Stimulated activated CD8-positive, alpha-beta memory T cell treated with anti-CD3 and anti-CD28 coated beads, Interleukin-7, amount 100 ng/mL, for 1 hour (primary cell): ENCODE measurements around the gene SNX20.

Source experiments
- DNase-seq, 2 donors: peaks; one replicate each; pipeline ENCODE4 v3.0.0-alpha.2; 2020; ENCODE audit warnings: low read depth in 2 of 2

Gene SNX20

DNA sequence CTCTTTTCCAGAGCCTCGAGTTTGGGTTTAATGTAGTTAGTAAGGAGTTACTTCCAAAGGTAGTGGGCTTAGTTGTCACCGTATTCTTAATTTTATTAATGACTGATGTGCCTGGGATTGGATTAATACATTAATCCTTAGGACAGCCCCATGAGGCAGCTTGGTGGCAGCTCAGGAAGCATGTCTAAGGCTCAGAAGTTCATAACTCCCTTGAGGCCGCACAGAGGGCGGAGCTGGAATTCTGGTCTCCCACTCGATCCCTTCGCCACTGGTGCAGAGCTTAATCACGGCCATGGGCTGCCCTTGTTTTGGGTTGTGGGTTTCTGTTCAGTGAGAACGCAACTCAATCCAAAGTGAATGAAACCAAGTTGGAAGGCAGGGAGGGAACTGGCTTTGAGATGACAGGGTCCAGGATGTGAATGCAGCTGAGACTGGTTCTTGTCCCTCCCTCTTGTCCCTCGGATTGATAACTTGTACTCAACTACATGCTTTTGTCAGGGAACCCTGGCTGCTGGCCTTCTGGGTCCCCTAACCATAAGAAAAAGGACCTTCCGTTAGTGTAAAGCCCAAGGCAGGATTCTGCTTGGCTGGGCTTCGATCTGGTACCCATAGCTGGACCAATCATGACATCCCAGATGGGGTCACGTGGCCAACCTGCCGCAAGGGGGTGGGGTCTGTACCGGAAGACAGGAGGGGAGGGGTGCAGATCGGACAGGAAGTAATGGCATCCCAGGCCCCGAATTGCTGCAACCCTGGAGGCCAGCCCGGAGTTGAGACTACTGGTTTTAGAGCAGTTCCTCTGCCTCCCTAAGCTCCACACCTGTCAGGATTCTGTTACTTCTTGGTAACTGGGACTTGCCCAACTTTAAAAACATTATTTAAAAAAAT, 45.4 kb downstream of the SNX20 start:
- DNase-seq: no peak

DNA sequence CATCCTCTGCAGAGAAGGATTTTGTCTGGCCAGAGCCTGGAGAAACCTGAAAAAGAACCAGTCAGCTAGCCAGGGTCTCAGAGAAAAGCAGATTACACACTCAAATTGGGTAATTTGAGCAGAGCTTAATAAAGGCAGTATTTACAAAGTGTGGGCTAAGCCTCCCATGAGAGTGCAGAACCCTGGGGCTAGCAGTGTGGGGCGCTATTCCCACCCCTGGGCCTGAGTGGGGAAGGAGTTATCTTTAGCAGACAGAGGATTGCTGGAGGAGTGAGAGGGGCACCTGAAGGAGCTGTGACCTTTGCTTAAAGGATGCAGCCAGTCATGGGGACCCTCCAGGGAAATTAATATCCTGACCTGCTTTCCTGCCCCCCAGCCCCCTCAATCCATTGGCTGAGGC, 46.2 kb downstream of the SNX20 start:
- no peak for DNase-seq

DNA sequence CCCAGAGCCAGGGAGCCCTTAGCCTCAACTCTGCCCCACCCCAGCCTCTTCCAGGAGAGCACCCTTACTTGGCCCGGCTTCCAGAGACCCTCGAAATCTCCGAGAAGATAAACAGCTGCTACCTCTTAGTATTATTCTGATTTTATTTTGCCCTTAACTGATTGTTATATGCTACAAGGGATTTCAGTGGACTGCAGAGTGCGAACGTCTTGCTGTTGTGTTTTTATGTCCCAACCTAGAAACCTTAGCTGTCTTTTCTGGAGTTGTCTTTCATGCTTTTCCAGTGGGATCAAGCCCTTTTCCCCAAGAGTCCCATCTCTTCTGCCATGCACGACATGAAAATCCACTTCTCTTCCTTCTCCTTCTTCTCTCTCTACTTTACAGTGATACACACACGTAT, 47.0 kb downstream of the SNX20 start:
- no peak for DNase-seq

- DNase-seq: no peak
These were observed 47.9 kb downstream of the SNX20 start for GRCh38 chr16:50632927-50633800.

DNA sequence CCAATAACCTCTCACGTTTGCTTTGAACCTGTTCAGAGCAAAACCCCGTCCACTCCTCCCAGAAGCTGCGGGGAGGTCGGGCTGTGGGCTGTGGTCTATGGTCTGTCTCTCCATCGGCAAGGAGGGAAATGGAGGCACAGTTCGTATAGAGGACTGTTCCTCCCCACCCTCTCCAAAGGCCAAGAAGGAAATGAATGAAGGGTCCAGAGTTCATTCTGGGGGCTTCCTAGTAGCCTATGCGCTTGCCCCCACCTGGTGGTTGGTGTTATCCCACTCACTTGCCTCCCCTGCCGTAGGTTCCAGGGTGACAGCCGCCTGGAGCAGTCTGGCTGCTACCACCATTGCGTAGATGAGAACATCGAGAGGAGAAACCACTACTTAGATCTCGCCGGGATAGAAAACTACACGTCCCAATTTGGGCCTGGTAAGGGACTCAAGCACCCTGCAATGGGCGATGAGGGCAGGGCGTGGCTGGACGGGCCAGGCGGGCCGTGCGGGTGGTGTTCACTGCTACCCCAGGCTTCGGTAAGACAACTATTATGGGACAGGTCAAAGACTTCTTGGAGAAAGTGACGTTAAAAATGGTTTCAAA, 49.0 kb downstream of the SNX20 start:
- DNase-seq: no peak

DNA sequence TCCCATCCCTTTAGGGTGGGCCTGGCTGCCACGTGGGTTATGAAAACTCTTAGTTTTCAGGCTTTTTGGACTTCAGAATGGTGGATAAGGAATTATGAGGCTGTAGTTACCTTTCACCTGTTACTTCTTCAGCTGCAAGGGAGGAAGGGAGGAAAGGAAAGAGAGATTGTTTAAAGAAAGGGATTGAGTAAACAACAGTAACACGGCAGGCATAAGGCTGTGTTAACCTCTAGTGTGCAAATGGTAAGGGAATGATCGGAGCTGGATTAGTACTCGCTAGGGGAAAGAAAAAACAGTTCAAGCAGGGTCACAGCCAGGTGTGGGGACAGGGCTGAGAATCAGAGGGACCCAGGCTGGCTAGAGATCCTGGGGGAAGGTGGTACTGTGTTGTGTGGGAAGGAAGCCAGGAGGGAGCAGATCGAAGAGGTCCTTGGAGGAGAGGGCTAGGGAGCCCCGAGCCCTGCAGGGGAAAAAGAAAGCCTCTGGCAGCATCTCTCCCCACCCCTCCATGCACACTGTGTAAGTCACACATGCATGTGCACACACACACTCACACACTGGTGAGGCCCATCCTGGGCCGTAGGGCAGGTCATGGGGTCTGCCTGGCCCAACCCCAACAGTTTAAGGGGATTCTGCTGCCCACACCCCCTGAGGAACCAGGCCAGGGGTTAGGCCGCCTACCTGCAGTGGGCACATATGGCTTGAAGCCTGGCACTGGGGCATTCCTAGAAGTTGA, 49.7 kb downstream of the SNX20 start:
- DNase-seq: no peak

DNA sequence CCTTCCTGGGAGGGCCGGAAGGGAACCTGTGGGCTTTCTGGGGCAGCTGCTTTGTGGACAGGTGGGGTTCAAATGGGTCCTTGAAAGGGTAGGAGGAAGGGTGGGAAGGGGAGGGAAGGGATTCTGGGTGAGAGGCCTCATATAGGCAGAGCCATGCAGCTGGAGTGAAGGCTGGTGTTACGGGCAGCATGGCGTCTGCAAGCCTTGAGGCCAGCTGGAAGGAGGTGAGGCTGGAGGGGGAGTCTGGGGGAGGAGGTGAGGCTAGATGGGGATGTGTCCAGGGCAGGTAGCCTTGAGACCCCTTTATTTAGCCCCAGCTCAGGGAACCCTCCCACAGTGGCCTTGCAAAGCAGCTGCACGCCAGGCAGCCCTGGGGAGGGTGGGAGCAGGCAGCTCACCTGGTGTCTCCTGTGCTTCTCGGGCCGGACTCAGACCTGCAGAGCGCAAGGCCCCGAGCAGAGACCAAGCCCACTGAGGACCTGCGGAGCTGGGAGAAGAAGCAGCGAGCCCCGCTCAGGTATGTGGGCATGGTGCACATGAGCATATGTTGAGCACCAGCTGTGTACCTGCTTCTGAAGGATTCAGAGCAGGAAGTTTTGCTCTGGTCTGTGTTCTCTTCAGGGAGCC, 50.6 kb downstream of the SNX20 start:
- DNase-seq: no peak

- no peak for DNase-seq
These were observed 51.8 kb downstream of the SNX20 start for GRCh38 chr16:50629334-50629733.

- no peak for DNase-seq
These were observed 52.8 kb downstream of the SNX20 start for GRCh38 chr16:50628156-50628802.

- DNase-seq: peak in 1 of 2 donors; percentile 6
These were observed 53.7 kb downstream of the SNX20 start for GRCh38 chr16:50627419-50627818.

GRCh38 chr16:50626868-50627267, 54.2 kb downstream of the SNX20 start:
- DNase-seq: no peak

DNA sequence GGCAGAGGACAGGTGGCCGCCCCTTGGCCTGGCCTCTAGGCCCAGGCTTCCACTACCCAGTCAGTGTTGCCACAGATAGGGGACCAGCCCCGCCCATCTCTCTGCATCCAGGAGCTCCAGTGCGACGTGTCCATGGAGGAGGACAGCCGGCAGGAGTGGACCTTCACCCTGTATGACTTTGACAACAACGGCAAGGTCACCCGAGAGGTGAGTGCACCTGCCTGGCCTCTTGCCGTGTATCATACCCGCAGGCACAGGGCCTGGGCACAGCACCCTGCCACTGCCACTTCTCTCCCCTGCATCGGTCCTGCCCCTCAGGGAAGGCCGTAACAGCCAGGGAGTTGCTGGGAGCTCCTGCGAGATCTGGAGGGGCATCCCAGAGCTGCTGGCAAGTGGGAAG, 55.7 kb downstream of the SNX20 start:
- DNase-seq: no peak

DNA sequence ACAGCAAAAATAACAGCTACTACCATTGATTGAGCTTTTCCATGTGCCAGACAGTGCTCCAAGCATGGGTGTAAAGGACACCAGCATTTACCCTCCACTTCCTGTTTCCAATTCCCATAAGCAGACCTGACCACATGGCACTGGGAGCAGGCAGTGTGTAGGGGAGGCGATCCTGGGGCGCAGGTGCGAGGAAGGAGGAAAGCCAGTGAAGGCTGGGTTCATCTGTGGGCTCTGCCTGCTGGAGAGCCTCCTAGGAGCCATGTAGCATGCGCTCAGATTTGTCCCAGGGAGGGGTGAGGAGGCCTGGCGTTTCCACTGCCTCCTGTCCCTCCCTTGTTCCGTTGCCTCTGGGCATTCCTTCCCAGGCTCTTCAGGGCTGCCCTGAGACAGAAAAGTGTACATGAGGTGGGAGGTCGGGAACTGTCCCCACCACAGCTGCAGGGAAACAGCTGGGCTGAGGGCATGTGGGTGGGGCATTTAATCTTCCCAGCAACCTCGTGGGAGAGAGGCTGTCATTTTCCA, 56.6 kb downstream of the SNX20 start:
- DNase-seq: no peak

GRCh38 chr16:50622643-50623369, 58.3 kb downstream of the SNX20 start:
- DNase-seq: no peak

- DNase-seq: no peak
These were observed 59.1 kb downstream of the SNX20 start for GRCh38 chr16:50622029-50622428.
